ENCODE measurements around the gene TMCC1. TPM values are rescaled to one million over a fixed set of nuclear protein-coding genes. Genes with fewer than 3 reads are reported as not detected.
"Not testable (repeated sequence)": the region's sequence is repeated elsewhere in the genome, so short reads cannot be mapped to it uniquely, and the experiment has no call there.

The TMCC1 gene
- total RNA-seq, 1 donor from 2014 or later, result 37.8 TPM

- peaks cover 17% of the 10 kb centered on the region for H3K4me1 Mint-ChIP-seq (ENCODE audit: unreplicated experiment)
- H3K9me3 Mint-ChIP-seq (ENCODE audit: unreplicated experiment), result peaks cover 7% of the 10 kb centered on the region
- no peak overlapping the region for H3K4me3 Mint-ChIP-seq (ENCODE audit: unreplicated experiment)
- H3K27me3 Mint-ChIP-seq (ENCODE audit: unreplicated experiment), result no peaks in the 10 kb centered on the region
- peaks cover 11% of the 10 kb centered on the region for H3K36me3 Mint-ChIP-seq (ENCODE audit: unreplicated experiment)
- DNase-seq (ENCODE audit: extremely low spot score, unreplicated experiment), result no peak
- TF ChIP-seq, protein P1, sequence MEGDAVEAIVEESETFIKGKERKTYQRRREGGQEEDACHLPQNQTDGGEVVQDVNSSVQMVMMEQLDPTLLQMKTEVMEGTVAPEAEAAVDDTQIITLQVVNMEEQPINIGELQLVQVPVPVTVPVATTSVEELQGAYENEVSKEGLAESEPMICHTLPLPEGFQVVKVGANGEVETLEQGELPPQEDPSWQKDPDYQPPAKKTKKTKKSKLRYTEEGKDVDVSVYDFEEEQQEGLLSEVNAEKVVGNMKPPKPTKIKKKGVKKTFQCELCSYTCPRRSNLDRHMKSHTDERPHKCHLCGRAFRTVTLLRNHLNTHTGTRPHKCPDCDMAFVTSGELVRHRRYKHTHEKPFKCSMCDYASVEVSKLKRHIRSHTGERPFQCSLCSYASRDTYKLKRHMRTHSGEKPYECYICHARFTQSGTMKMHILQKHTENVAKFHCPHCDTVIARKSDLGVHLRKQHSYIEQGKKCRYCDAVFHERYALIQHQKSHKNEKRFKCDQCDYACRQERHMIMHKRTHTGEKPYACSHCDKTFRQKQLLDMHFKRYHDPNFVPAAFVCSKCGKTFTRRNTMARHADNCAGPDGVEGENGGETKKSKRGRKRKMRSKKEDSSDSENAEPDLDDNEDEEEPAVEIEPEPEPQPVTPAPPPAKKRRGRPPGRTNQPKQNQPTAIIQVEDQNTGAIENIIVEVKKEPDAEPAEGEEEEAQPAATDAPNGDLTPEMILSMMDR (IDR thresholded peaks at IDR 0.05), result no peak
- no peak overlapping the region for H3K27ac Mint-ChIP-seq (ENCODE audit: unreplicated experiment)
These were observed 135.2 kb downstream of the TMCC1 start for GRCh38 chr3:129758306-129758705.

GRCh38 chr3:129756871-129757270, 136.6 kb downstream of the TMCC1 start:
- Mint-ChIP-seq H3K9me3 (ENCODE audit: unreplicated experiment) (peaks cover 15% of the 10 kb centered on the region), H3K27ac (ENCODE audit: unreplicated experiment) (peak overlapping the region; percentile 0)
- no peak for DNase-seq (ENCODE audit: extremely low spot score, unreplicated experiment)

DNA sequence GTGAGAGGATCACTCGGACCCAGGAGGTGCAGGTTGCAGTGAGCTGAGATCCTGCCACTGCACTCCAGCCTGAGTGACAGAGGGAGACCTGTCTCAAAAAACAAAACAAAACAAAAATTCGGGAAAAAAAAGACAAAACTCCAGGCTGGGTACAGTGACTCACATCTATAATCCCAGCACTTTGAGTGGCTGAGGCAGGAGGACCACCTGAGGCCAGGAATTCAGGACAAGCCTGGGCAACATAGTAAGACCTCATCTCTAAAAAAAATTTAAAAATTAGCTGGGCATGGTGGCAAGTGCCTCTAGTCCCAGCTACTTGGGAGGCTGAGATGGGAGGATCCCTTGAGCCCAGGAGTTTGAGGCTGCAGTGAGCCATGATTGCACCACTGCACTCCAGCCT, 142.4 kb downstream of the TMCC1 start:
- peaks cover 13% of the 10 kb centered on the region for H3K36me3 Mint-ChIP-seq (ENCODE audit: unreplicated experiment)
- H3K27ac Mint-ChIP-seq (ENCODE audit: unreplicated experiment); H3K4me3 Mint-ChIP-seq (ENCODE audit: unreplicated experiment); H3K4me1 Mint-ChIP-seq (ENCODE audit: unreplicated experiment); DNase-seq (ENCODE audit: extremely low spot score, unreplicated experiment); H3K27me3 Mint-ChIP-seq (ENCODE audit: unreplicated experiment): not testable (repeated sequence)
- peaks cover 15% of the 10 kb centered on the region for H3K9me3 Mint-ChIP-seq (ENCODE audit: unreplicated experiment)

More at GRCh38 chr3:129756871-129757270, 136.6 kb downstream of the TMCC1 start:
- TF ChIP-seq, protein P1 (IDR thresholded peaks at IDR 0.05), result no peak
- no peak overlapping the region for H3K4me3 Mint-ChIP-seq (ENCODE audit: unreplicated experiment)
- H3K4me1 Mint-ChIP-seq (ENCODE audit: unreplicated experiment), result peaks cover 17% of the 10 kb centered on the region
- no peaks in the 10 kb centered on the region for H3K27me3 Mint-ChIP-seq (ENCODE audit: unreplicated experiment)
- H3K36me3 Mint-ChIP-seq (ENCODE audit: unreplicated experiment), result peaks cover 16% of the 10 kb centered on the region

DNA sequence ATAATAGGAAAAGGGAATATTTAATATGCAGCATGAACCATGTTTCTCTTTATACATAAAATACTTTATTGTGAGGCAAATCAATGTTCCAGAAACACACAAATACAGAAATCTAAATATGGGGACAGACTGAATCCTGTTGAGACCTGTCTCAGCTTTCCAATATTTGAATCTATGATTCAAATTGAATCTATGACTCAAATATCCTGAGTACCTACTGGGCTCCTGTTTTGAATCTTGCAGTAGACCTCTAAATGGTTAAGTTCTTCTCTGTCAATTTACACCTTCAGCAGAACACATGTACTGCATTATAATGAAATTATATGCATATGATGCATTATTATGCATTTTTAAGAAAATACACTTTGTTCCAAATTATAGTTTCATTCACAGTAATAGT, 143.8 kb downstream of the TMCC1 start:
- Mint-ChIP-seq H3K9me3 (ENCODE audit: unreplicated experiment) (peaks cover 15% of the 10 kb centered on the region), H3K27me3 (ENCODE audit: unreplicated experiment) (no peaks in the 10 kb centered on the region), H3K36me3 (ENCODE audit: unreplicated experiment) (peaks cover 13% of the 10 kb centered on the region), H3K4me3 (ENCODE audit: unreplicated experiment) (no peak overlapping the region), H3K27ac (ENCODE audit: unreplicated experiment) (no peak overlapping the region), H3K4me1 (ENCODE audit: unreplicated experiment) (peaks cover 7% of the 10 kb centered on the region)
- TF ChIP-seq, protein P1 (IDR thresholded peaks at IDR 0.05), result no peak
- no peak for DNase-seq (ENCODE audit: extremely low spot score, unreplicated experiment)

DNA sequence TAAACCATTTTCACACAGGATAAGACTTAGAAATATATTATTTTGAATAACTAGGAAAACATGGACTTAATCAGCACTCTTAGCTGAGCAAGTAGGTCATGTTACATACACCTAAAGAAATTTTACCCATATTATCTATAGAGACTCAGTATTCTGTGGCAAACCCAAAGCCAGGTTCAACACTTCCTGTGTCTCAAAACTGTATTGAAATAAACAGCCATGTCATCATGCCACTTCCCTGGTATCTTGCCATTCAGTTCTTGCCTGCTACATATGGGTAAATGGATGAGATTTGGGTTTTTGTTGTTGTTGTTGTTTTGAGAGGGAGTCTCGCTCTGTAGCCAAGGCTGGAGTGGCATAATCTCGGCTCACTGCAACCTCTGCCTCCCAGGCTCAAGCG, 145.5 kb downstream of the TMCC1 start:
- peaks cover 7% of the 10 kb centered on the region for H3K4me1 Mint-ChIP-seq (ENCODE audit: unreplicated experiment)
- H3K27ac Mint-ChIP-seq (ENCODE audit: unreplicated experiment), result no peak overlapping the region
- H3K36me3 Mint-ChIP-seq (ENCODE audit: unreplicated experiment), result peaks cover 3% of the 10 kb centered on the region

More for the DNA sequence above, 145.5 kb downstream of the TMCC1 start:
- TF ChIP-seq, protein P1 (IDR thresholded peaks at IDR 0.05), result no peak
- Mint-ChIP-seq H3K4me3 (ENCODE audit: unreplicated experiment) (no peak overlapping the region), H3K9me3 (ENCODE audit: unreplicated experiment) (peaks cover 5% of the 10 kb centered on the region), H3K27me3 (ENCODE audit: unreplicated experiment) (no peaks in the 10 kb centered on the region)
- no peak for DNase-seq (ENCODE audit: extremely low spot score, unreplicated experiment)

All from osteocyte (in vitro differentiated cells).